ENCODE data around the gene GADL1.

The GADL1 gene

DNA sequence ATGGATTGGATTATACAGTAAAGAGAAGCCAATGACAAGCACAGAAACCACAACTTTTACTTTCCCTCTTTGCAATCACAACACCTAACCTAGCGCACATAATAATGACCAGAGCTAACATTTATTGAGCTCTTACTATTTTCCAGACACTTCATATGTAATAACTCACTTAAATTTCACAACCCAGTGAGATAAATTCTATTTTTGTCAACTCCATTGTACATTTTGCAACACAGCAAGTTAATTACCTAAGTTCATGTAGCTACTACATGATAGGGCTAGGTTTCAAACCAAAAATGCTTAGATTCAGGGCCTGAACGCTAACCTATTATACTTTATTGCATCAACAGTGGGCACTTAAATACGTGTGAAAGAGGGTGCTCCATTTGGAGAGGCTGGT lies 89.5 kb downstream of the GADL1 start:
- DNase-seq = no peak

DNA sequence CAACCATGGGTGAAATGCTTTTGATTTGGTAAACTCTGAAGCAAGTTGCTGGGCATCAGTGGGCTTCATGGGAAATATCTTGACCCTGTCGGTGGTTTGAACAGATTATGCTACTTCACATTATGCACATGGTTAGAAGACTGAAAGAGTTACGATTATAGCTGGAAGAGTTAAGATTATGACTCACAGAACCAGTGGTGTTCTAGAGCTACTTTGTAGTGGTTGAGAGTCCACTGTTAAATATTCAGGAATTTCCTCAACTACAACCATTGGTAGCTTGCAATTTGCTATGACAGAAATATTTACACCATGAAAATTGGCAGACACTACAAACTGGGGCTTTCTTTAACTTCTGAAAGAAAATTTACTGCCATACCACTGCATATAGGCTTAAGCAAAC lies 99.3 kb downstream of the GADL1 start:
- DNase-seq = peak; percentile 36

DNA sequence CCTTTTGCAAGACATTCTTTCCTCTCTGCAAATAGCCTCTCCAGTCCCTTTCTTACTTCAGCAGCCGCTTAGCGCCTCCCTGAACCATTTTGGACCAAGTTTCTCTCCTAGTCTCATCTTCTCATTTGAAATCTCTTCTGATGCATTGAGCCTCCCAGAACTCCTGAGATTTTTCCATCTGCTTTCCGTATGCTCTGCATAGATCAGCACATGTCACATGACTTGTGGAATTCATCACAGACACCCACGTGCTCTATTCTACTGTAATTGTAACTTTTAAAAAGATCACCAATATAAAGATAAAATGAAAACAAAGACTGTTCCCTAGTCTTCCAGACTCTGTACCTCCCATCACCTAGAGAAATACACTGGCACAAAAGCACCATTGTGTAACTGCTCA lies 100.7 kb downstream of the GADL1 start:
- DNase-seq = no peak

GRCh38 chr3:30790150-30790549 lies 104.3 kb downstream of the GADL1 start:
- no peak for DNase-seq

DNA sequence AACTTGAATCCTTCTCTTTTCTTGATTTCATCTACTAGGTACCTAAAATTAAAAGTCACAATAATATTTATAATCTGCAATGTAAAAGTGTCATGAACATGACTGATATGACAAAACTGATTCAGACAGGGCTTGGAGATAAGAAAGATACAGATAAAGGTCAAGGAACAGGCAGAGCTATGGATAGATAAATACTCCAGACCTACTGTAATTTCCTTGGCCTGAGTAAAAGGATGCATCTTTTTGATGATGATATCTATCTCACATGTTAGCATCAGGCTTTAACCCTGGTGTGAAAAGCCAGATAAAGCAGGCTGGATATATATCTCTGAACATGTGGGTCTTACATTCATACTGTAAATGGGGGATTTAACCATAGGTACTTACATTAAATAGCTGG lies 108.1 kb downstream of the GADL1 start:
- DNase-seq = no peak

GRCh38 chr3:30779686-30780287 lies 114.7 kb downstream of the GADL1 start:
- peak; percentile 44 for DNase-seq

GRCh38 chr3:30778933-30779332 lies 115.5 kb downstream of the GADL1 start:
- no peak for DNase-seq

DNA sequence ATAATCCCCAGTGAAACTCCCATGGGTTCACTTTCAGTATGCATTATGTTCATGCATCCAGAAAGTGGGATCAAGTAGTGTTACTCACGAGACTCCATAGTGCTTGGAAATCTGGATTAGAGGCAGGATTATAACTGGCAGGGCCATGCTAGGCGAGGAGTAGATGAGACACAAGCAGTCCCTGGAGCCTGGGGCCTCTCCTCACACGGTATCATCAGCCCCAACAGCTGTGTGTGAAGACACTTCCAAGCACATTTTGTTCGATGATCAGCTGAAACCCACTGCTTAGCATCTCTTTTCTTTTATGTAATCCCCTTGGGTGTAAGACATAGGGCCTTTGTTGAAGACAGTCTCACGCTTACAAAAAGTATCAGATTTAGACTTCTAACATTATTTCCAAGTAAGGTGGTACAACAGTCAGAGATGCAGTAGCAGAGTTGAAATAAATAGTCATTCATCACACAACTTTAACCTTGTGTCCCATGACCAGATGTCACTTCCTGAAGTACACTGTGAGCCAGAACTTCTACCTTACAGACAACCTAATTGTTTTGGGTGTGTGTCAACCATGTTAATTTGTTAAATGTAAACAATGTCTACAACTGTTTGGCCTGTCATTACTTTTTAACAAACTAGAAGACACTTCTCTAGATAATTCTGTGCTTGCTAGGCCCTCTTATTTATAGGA lies 116.9 kb downstream of the GADL1 start:
- DNase-seq = no peak

GRCh38 chr3:30776186-30776815 lies 118.2 kb downstream of the GADL1 start:
- no peak for DNase-seq

- DNase-seq = peak; percentile 33
Observed at GRCh38 chr3:30775040-30775439, 119.4 kb downstream of the GADL1 start.

- no peak for DNase-seq
Observed at GRCh38 chr3:30774062-30774461, 120.4 kb downstream of the GADL1 start.

- peak; percentile 88 for DNase-seq
Observed at GRCh38 chr3:30770387-30770786, 124.1 kb downstream of the GADL1 start.

GRCh38 chr3:30768703-30769550 lies 125.5 kb downstream of the GADL1 start:
- peak; percentile 58 for DNase-seq

DNA sequence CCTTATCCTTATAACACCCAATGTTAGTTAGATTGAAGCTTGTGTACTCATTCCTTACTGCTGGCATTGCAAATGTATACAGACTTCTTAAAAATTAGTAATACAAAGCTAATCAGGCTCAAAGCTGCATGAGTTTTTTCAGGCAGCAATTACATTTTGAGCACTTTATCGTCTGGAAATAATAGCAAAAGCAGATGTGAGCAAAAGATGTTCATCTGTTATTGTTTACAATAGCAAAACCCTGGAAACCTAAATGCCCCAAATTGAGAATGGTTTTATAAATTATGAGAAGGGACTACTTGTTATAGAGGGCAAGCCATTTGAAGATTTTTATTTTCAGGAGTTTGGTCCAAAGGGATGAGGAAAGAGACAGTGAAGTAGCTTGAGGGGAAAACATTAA lies 126.4 kb downstream of the GADL1 start:
- DNase-seq = no peak

DNA sequence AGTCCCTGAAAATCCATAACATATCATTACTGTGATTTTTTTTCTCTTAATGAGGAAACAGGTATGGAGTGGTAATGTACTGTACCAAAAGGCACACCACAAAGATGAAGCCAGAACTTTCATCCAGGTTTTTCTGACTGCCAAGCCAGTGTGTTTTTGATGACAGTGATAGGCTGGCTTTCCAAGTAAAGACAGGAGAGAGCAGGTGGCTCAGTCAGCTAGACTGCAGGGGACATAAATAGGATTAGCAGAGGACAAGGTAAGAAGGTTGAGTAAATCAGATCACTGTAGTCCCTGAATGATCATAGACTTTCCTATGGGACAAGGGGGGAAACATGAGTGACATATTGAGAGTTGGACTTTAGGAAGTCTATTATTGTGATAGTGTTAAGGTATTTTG lies 127.9 kb downstream of the GADL1 start:
- no peak for DNase-seq

- no peak for DNase-seq
Observed at GRCh38 chr3:30764891-30765290, 129.6 kb downstream of the GADL1 start.

DNA sequence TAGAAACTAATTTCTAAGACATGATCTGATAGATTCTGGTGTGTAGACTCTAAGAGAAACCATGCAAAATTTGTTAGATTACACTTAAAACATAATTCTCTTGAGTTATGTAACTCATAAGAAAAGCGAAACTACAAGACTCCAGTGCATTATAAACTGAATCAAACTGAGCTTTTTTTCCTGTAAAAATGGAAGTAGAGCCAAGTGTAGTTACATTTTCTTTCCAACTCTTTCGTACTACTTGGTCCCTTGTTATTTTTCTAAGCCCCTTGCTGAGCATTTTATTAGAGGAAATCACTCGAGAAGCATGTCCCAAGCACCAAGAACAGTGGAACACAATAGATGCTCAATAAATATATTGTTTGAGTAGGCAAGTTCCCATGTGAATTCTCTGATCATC lies 130.2 kb downstream of the GADL1 start:
- no peak for DNase-seq

DNA sequence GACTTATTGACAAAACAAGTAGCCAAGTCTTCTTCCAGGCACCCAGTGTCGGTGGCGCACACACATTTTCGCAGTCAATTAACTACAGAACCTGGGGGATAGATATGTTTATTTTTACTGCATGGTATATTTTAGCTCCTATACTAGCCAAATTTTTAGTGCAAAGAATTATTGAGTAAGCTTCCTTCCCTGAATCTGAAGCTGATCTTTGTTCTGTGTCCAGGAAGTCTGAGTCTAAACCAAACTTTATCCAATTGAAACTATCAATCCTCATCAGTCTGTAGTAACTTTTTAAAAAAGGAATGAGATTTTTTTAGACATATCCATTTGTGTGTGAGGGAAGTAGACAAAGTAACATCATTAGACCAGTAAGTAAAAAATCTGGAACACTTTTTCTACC lies 133.1 kb downstream of the GADL1 start:
- no peak for DNase-seq

- DNase-seq = no peak
Observed at GRCh38 chr3:30760737-30761136, 133.7 kb downstream of the GADL1 start.

GRCh38 chr3:30760040-30760695 lies 134.3 kb downstream of the GADL1 start:
- no peak for DNase-seq

DNA sequence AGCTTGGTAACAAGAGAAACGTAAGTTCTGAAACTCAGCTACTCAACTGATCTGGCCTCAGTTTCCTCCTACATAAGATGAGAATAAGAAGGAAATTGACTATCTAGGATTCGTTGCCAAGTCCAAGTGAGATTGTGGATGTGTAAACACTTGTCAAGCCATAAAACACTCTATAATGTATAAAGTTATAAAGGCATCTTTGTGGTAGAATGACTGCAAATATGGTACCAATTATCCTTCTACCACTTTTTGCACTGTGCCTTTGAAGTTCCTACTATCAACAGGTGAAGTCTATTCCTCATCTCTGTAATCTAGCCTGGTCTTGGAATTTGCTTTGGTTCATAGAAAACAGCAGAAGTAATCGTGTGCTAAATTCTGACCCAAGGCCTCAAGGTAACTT lies 138.2 kb downstream of the GADL1 start:
- no peak for DNase-seq

- DNase-seq = peak; percentile 47
Observed at GRCh38 chr3:30754426-30754825, 140.0 kb downstream of the GADL1 start.

GRCh38 chr3:30753766-30754165 lies 140.7 kb downstream of the GADL1 start:
- DNase-seq = no peak

All from fibroblast of skin of right biceps (primary cell).